ENCODE measurements around the gene KLHL2. TPM values are rescaled to one million over a fixed set of nuclear protein-coding genes. Genes with fewer than 3 reads are reported as not detected.
A peak's percentile ranks its signal among the peaks of the same experiment; 100 is the strongest.
"Not testable (repeated sequence)": the region's sequence is repeated elsewhere in the genome, so short reads cannot be mapped to it uniquely, and the experiment has no call there.

KLHL2 gene
- polyA plus RNA-seq (ENCODE audit: insufficient read length in 10 of 10), result 10 to 100 TPM in 2 of 10 donors, 1 to 10 TPM in 8; 7.6 to 11.3 (median 8.5) TPM
- long read RNA-seq, donor 1, result 0 reads
- long read RNA-seq, donor 2, result 0 reads
- long read RNA-seq, donor 3, result 0 reads
- long read RNA-seq, donor 4, partial matches to known transcripts, result 0 of 1 reads
- long read RNA-seq, donor 4, other reads (novel, unspliced or antisense), result 0 of 1 reads
- long read RNA-seq, donor 5, result 0 reads
- long read RNA-seq, donor 6, partial matches to known transcripts, result 0 of 1 reads
- long read RNA-seq, donor 6, other reads (novel, unspliced or antisense), result 0 of 1 reads
- long read RNA-seq, donor 7, result 0 reads
- long read RNA-seq, donor 8, result 0 reads
- long read RNA-seq, donor 9, result 0 reads

- DNase-seq, result peak; percentile 66 to 91 (median 83)
These were observed at the start of gene KLHL2 for GRCh38 chr4:165207431-165208220. TSS of gene KLHL2 (plus strand) at chr4:165207561. CDS start at chr4:165207877, 316 bp downstream.

GRCh38 chr4:165158762-165159161 is 48.6 kb upstream of the KLHL2 start:
- DNase-seq, result no peak

GRCh38 chr4:165164257-165164656 is 43.1 kb upstream of the KLHL2 start:
- DNase-seq, result no peak

GRCh38 chr4:165166872-165167271 is 40.5 kb upstream of the KLHL2 start:
- not testable (repeated sequence) for DNase-seq

GRCh38 chr4:165167650-165168049 is 39.7 kb upstream of the KLHL2 start:
- no peak for DNase-seq

GRCh38 chr4:165170819-165171218 is 36.5 kb upstream of the KLHL2 start:
- DNase-seq, result no peak

- DNase-seq, result not testable (repeated sequence)
These were observed 31.9 kb upstream of the KLHL2 start for GRCh38 chr4:165175470-165175869.

- no peak for DNase-seq
These were observed 31.5 kb upstream of the KLHL2 start for GRCh38 chr4:165175879-165176278.

GRCh38 chr4:165177725-165178666 is 29.4 kb upstream of the KLHL2 start:
- peak in 2 of 3 donors; percentile 8 to 41 for DNase-seq

- DNase-seq, result no peak
These were observed 23.1 kb upstream of the KLHL2 start for GRCh38 chr4:165184220-165184619.

GRCh38 chr4:165184998-165185397 is 22.4 kb upstream of the KLHL2 start:
- DNase-seq, result not testable (repeated sequence)

GRCh38 chr4:165185448-165185847 is 21.9 kb upstream of the KLHL2 start:
- no peak for DNase-seq

GRCh38 chr4:165190591-165191347 is 16.6 kb upstream of the KLHL2 start:
- no peak for DNase-seq

- no peak for DNase-seq
These were observed 16.1 kb upstream of the KLHL2 start for GRCh38 chr4:165191348-165191656.

- no peak for DNase-seq
These were observed 15.4 kb upstream of the KLHL2 start for GRCh38 chr4:165191814-165192499.

- DNase-seq, result no peak
These were observed 14.9 kb upstream of the KLHL2 start for GRCh38 chr4:165192500-165192898.

GRCh38 chr4:165192956-165193355 is 14.4 kb upstream of the KLHL2 start:
- DNase-seq, result no peak

- no peak for DNase-seq
These were observed 13.0 kb upstream of the KLHL2 start for GRCh38 chr4:165194368-165194767.

GRCh38 chr4:165198329-165198728 is 9.0 kb upstream of the KLHL2 start:
- no peak for DNase-seq

- no peak for DNase-seq
These were observed 8.1 kb upstream of the KLHL2 start for GRCh38 chr4:165199286-165199685.

- DNase-seq, result no peak
These were observed 7.6 kb upstream of the KLHL2 start for GRCh38 chr4:165199722-165200121.
